GM19043 (cell line): ENCODE measurements around the gene REEP3.

Experiments
- ATAC-seq: cut with Tn5 transposase; IDR thresholded peaks from one replicate; pipeline ENCODE4 v1.9.1; 2021; ENCODE audit warnings: low read depth; ENCODE audit not compliant: unreplicated experiment

REEP3 gene

GRCh38 chr10:63584725-63585035 lies 63.5 kb downstream of the REEP3 start:
- no peak for ATAC-seq

GRCh38 chr10:63585041-63585440 lies 63.8 kb downstream of the REEP3 start:
- ATAC-seq: no peak

GRCh38 chr10:63586043-63586442 lies 64.8 kb downstream of the REEP3 start:
- ATAC-seq: no peak

GRCh38 chr10:63587191-63587590 lies 66.0 kb downstream of the REEP3 start:
- ATAC-seq: no peak

GRCh38 chr10:63588436-63589167 lies 67.4 kb downstream of the REEP3 start:
- ATAC-seq: no peak

- no peak for ATAC-seq
Observed at GRCh38 chr10:63591600-63592379, 70.6 kb downstream of the REEP3 start.

GRCh38 chr10:63593576-63593975 lies 72.4 kb downstream of the REEP3 start:
- ATAC-seq: no peak

- no peak for ATAC-seq
Observed at GRCh38 chr10:63595072-63595471, 73.9 kb downstream of the REEP3 start.

- no peak for ATAC-seq
Observed at GRCh38 chr10:63596924-63597323, 75.7 kb downstream of the REEP3 start.

GRCh38 chr10:63600540-63600939 lies 79.3 kb downstream of the REEP3 start:
- ATAC-seq: no peak

- peak; percentile 81 for ATAC-seq
Observed at GRCh38 chr10:63603709-63604445, 82.7 kb downstream of the REEP3 start.

- no peak for ATAC-seq
Observed at GRCh38 chr10:63605197-63605967, 84.2 kb downstream of the REEP3 start.

GRCh38 chr10:63608511-63608910 lies 87.3 kb downstream of the REEP3 start:
- ATAC-seq: no peak

- ATAC-seq: no peak
Observed at GRCh38 chr10:63611078-63611477, 89.9 kb downstream of the REEP3 start.

GRCh38 chr10:63614371-63614891 lies 93.2 kb downstream of the REEP3 start:
- ATAC-seq: no peak

- no peak for ATAC-seq
Observed at GRCh38 chr10:63618552-63618951, 97.4 kb downstream of the REEP3 start.

- ATAC-seq: no peak
Observed at GRCh38 chr10:63619426-63619825, 98.2 kb downstream of the REEP3 start.

GRCh38 chr10:63622097-63622496 lies 100.9 kb downstream of the REEP3 start:
- ATAC-seq: no peak

- ATAC-seq: no peak
Observed at GRCh38 chr10:63624701-63625100, 103.5 kb downstream of the REEP3 start.

- ATAC-seq: no peak
Observed at GRCh38 chr10:63627396-63627795, 106.2 kb downstream of the REEP3 start.
